Endothelial cell (in vitro differentiated cells): Measurements from ENCODE around the gene MVB12B. TPM values are rescaled to one million over a fixed set of nuclear protein-coding genes. Genes with fewer than 3 reads are reported as not detected.

ENCODE experiments used
- DNase-seq: peaks from one replicate; pipeline ENCODE4 v3.0.0; 2021; ENCODE audit warnings: low spot score
- H3K27ac Mint-ChIP-seq: one replicate; pipeline ENCODE4 v1.8.0; 2021; ENCODE audit warnings: mixed read lengths, inconsistent platforms; ENCODE audit not compliant: unreplicated experiment
- H3K27me3 Mint-ChIP-seq: one replicate; pipeline ENCODE4 v1.8.0; 2021; ENCODE audit warnings: mild to moderate bottlenecking, moderate library complexity, mixed read lengths, inconsistent platforms; ENCODE audit not compliant: unreplicated experiment
- H3K36me3 Mint-ChIP-seq: one replicate; pipeline ENCODE4 v1.8.0; 2021; ENCODE audit warnings: mild to moderate bottlenecking, low read depth, mixed read lengths, inconsistent platforms; ENCODE audit not compliant: unreplicated experiment
- H3K4me1 Mint-ChIP-seq: one replicate; pipeline ENCODE4 v1.8.0; 2021; ENCODE audit warnings: mild to moderate bottlenecking, mixed read lengths, inconsistent platforms; ENCODE audit not compliant: unreplicated experiment
- H3K4me3 Mint-ChIP-seq: one replicate; pipeline ENCODE4 v1.8.0; 2021; ENCODE audit warnings: mild to moderate bottlenecking, mixed read lengths, inconsistent platforms; ENCODE audit not compliant: unreplicated experiment
- H3K9me3 Mint-ChIP-seq: one replicate; pipeline ENCODE4 v1.8.0; 2021; ENCODE audit warnings: mixed read lengths, inconsistent platforms; ENCODE audit not compliant: unreplicated experiment
- CTCF ChIP-seq: fragments of 200-600 bp; sonication (generic); IDR thresholded peaks from one replicate; pipeline ENCODE4 v1.5.0; 2021; ENCODE audit warnings: antibody characterized with exemption; ENCODE audit not compliant: unreplicated experiment
- total RNA-seq: library from RNA; stranded (reverse); fragmentation: NEBNext Ultra II Directional; extraction: Animal tissue kit (Norgen Biotek cat#: 25700); gene quantifications from one replicate; pipeline ENCODE4 v1.2.1, GENCODE V29; 2021; ENCODE audit not compliant: unreplicated experiment

MVB12B gene
- total RNA-seq, 1 donor from 2014 or later, result 18.8 TPM

GRCh38 chr9:126468141-126468825 is 141.7 kb downstream of the MVB12B start:
- H3K4me1 Mint-ChIP-seq, result peaks cover 9% of the 10 kb centered on the region
- peaks cover 3% of the 10 kb centered on the region for H3K36me3 Mint-ChIP-seq
- no peak overlapping the region for H3K4me3 Mint-ChIP-seq
- no peaks in the 10 kb centered on the region for H3K9me3 Mint-ChIP-seq
- no peak for DNase-seq
- peaks cover 2% of the 10 kb centered on the region for H3K27me3 Mint-ChIP-seq
- H3K27ac Mint-ChIP-seq, result no peak overlapping the region
- no peak for TF ChIP-seq CTCF

GRCh38 chr9:126470241-126470993 is 143.8 kb downstream of the MVB12B start:
- Mint-ChIP-seq H3K4me3 (no peak overlapping the region), H3K27me3 (no peaks in the 10 kb centered on the region), H3K9me3 (no peaks in the 10 kb centered on the region), H3K36me3 (peaks cover 3% of the 10 kb centered on the region), H3K27ac (no peak overlapping the region), H3K4me1 (peaks cover 18% of the 10 kb centered on the region)
- no peak for DNase-seq
- TF ChIP-seq CTCF, result no peak

GRCh38 chr9:126471084-126471624 is 144.5 kb downstream of the MVB12B start:
- Mint-ChIP-seq H3K4me3 (no peak overlapping the region), H3K27ac (no peak overlapping the region), H3K4me1 (peaks cover 18% of the 10 kb centered on the region), H3K36me3 (peaks cover 3% of the 10 kb centered on the region), H3K27me3 (no peaks in the 10 kb centered on the region), H3K9me3 (no peaks in the 10 kb centered on the region)
- TF ChIP-seq CTCF, result no peak
- DNase-seq, result no peak

GRCh38 chr9:126472198-126472947 is 145.7 kb downstream of the MVB12B start:
- H3K4me3 Mint-ChIP-seq, result no peak overlapping the region
- no peak for TF ChIP-seq CTCF
- no peak for DNase-seq
- H3K27ac Mint-ChIP-seq, result no peak overlapping the region
- peaks cover 18% of the 10 kb centered on the region for H3K4me1 Mint-ChIP-seq
- peaks cover 5% of the 10 kb centered on the region for H3K36me3 Mint-ChIP-seq
- H3K27me3 Mint-ChIP-seq, result no peaks in the 10 kb centered on the region
- no peaks in the 10 kb centered on the region for H3K9me3 Mint-ChIP-seq
